Glutamatergic neuron (in vitro differentiated cells): ENCODE measurements around the gene ERICH6B. TPM values are rescaled to one million over a fixed set of nuclear protein-coding genes. Genes with fewer than 3 reads are reported as not detected.

Source experiments
- DNase-seq: peaks from one replicate; pipeline ENCODE4 v3.0.0; 2022
- H3K27ac Mint-ChIP-seq: one replicate; pipeline ENCODE4 v1.8.0; 2020; ENCODE audit warnings: mild to moderate bottlenecking, mixed read lengths, inconsistent platforms; ENCODE audit not compliant: unreplicated experiment
- H3K27me3 Mint-ChIP-seq: one replicate; pipeline ENCODE4 v1.8.0; 2020; ENCODE audit warnings: mild to moderate bottlenecking, moderate library complexity, mixed read lengths, inconsistent platforms; ENCODE audit not compliant: unreplicated experiment
- H3K36me3 Mint-ChIP-seq: one replicate; pipeline ENCODE4 v1.8.0; 2020; ENCODE audit warnings: mild to moderate bottlenecking, mixed read lengths, inconsistent platforms; ENCODE audit not compliant: unreplicated experiment
- H3K4me1 Mint-ChIP-seq: one replicate; pipeline ENCODE4 v1.8.0; 2020; ENCODE audit warnings: mild to moderate bottlenecking, low read depth, mixed read lengths, inconsistent platforms; ENCODE audit not compliant: unreplicated experiment
- H3K4me3 Mint-ChIP-seq: one replicate; pipeline ENCODE4 v1.8.0; 2020; ENCODE audit warnings: mild to moderate bottlenecking, mixed read lengths, inconsistent platforms; ENCODE audit not compliant: unreplicated experiment
- H3K9me3 Mint-ChIP-seq: one replicate; pipeline ENCODE4 v1.8.0; 2020; ENCODE audit warnings: mild to moderate bottlenecking, moderate library complexity, mixed read lengths, inconsistent platforms; ENCODE audit not compliant: unreplicated experiment
- total RNA-seq: library from RNA; stranded (reverse); fragmentation: NEBNext Ultra II Directional; extraction: Animal tissue kit (Norgen Biotek cat#: 25700); gene quantifications from one replicate; pipeline ENCODE4 v1.2.1, GENCODE V29; 2021; ENCODE audit not compliant: unreplicated experiment
- TF ChIP-seq, protein P1 (sequence below): fragments of 200-600 bp; sonication (generic); IDR thresholded peaks from one replicate; pipeline ENCODE4 v1.5.0; 2021; ENCODE audit not compliant: partially characterized antibody, unreplicated experiment

Gene ERICH6B
- total RNA-seq, 1 donor from 2014 or later, result not detected

DNA sequence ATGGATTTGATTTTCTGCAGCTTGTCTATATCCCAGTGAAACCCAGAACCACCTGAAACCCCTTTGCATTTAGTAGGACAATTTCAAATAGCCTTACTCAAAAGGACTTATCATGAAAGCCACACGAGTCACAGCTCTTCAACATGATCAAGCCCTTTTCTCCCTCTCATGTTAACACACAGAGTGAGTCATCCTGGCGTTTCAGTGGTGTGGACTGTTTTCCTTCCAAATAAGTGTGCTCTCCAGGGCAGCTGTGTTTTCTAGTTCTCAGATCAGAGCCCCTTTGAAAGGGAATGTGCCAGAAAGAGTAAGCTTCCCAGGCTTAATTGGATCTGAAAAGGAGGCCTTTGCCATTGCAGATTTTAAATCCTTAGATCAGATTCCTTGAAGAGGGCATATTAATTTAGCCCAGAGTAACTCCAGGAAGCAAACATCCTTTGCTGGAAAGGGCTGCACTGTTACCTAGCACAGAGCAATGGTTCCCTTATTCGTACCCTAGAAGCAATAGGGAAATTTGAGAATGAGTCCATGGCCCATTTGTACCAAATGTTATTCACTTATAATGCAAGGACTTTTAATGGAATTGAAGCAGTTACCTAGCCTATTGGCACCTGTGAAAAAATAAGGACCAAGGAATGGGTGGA is 51.3 kb downstream of the ERICH6B start:
- no peak for DNase-seq
- peaks cover 6% of the 10 kb centered on the region for H3K9me3 Mint-ChIP-seq
- no peak overlapping the region for H3K27ac Mint-ChIP-seq
- H3K4me3 Mint-ChIP-seq, result no peak overlapping the region
- no peaks in the 10 kb centered on the region for H3K27me3 Mint-ChIP-seq
- no peaks in the 10 kb centered on the region for H3K4me1 Mint-ChIP-seq
- peaks cover 16% of the 10 kb centered on the region for H3K36me3 Mint-ChIP-seq
- TF ChIP-seq, protein P1, sequence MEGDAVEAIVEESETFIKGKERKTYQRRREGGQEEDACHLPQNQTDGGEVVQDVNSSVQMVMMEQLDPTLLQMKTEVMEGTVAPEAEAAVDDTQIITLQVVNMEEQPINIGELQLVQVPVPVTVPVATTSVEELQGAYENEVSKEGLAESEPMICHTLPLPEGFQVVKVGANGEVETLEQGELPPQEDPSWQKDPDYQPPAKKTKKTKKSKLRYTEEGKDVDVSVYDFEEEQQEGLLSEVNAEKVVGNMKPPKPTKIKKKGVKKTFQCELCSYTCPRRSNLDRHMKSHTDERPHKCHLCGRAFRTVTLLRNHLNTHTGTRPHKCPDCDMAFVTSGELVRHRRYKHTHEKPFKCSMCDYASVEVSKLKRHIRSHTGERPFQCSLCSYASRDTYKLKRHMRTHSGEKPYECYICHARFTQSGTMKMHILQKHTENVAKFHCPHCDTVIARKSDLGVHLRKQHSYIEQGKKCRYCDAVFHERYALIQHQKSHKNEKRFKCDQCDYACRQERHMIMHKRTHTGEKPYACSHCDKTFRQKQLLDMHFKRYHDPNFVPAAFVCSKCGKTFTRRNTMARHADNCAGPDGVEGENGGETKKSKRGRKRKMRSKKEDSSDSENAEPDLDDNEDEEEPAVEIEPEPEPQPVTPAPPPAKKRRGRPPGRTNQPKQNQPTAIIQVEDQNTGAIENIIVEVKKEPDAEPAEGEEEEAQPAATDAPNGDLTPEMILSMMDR, result no peak

DNA sequence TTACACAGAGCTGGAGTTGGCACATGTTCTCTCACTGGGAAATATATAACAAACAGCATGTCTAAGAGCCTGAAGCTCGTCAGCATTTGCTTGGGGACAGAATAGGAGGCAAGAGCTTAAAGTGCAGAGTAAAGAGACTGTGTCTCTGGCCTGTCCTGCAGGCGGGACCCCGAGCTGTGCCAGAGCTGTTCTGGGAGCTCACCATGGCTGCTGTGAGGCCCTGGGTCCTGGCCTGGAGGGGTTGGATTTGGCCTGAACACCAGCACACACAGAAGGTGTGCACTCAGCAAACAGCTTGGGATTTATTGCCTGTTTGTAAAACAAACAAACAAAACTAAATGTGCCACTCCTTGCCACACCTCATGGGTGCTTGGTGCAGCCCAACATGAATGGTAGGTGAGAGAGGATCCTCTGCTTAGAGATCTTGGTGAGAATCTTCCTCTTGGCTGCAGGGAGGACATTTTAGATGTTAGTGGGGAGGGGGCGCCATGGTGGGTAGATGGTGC is 60.9 kb downstream of the ERICH6B start:
- Mint-ChIP-seq H3K4me3 (no peak overlapping the region), H3K9me3 (peaks cover 4% of the 10 kb centered on the region), H3K36me3 (peaks cover 4% of the 10 kb centered on the region), H3K4me1 (no peaks in the 10 kb centered on the region), H3K27me3 (peaks cover 4% of the 10 kb centered on the region), H3K27ac (no peak overlapping the region)
- TF ChIP-seq, protein P1, result no peak
- no peak for DNase-seq

DNA sequence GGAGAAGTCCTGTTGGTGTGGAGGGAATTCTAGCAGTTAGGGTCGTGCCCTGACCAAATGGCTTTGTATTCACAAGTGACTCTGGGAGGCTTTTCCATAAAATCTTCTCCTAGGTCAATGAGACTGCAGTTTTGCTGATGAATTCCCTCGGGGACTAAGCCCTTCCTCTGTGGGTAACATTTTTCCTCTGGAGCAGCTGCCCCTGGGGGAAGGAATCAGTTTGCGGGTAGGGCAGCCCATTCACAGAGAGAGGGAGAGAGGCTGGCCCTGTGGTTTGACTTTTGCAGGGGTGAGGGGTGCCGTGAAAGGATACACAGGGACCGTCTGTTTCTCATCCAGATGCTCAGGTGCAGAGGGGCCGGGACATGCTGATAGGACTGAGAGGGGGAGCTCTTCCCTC is 67.3 kb downstream of the ERICH6B start:
- Mint-ChIP-seq H3K9me3 (peaks cover 3% of the 10 kb centered on the region), H3K27me3 (peaks cover 1% of the 10 kb centered on the region), H3K36me3 (no peaks in the 10 kb centered on the region), H3K27ac (no peak overlapping the region), H3K4me3 (no peak overlapping the region), H3K4me1 (peaks cover 7% of the 10 kb centered on the region)
- no peak for DNase-seq
- TF ChIP-seq, protein P1, result no peak

DNA sequence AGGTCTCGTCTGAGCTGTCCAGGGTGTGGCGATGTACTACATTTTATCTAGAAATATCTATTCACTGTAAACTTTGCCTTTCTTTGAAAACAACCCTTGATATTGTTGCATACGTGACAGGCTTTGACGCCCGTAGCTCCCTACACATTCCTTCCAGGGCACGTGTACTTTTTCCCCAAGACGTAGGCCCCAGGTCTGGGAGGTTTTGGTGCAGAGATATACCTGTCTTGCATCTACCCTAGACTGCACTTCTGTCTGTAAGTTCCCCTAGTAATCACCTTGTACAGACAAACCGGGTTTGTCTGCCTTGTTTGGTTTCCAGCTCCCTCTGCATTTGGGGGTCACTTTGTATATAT is 69.2 kb downstream of the ERICH6B start:
- no peak for DNase-seq
- Mint-ChIP-seq H3K36me3 (no peaks in the 10 kb centered on the region), H3K27ac (no peak overlapping the region), H3K9me3 (peaks cover 8% of the 10 kb centered on the region), H3K27me3 (peaks cover 3% of the 10 kb centered on the region), H3K4me3 (no peak overlapping the region), H3K4me1 (peaks cover 21% of the 10 kb centered on the region)
- TF ChIP-seq, protein P1, result no peak

DNA sequence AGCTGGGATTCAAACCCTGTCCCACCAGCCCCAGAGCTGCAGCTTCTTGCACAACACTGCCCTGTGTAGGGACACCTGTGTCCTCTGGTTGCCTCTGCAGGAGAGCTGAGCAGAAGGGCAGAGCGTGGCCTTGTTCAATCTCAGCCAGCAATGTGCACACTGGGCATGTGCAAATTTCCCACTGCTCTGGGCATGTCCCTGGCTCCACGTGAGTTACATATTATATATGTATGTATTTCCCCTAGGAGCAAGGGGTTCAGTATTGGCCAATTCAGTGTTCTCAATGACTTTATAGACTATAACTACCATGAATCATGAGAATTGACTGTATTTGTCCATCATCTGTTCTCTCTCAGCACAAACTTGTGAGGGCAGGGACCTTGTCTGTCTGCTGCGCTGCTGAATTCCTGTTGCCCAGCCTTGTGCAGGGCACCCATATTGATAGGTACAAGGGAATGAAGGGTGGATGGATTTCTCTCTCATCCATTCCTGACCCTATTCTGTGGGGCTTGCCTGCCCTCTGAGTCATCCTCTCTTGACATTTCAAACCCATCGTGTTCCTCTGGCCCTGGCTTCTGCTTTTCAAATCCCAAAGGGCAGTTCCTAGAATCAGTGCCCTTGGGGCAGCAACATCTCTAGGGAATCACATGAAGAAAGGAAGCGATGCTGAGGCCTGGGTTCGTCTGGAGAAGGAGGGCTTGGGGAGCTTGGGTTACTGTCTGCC is 69.7 kb downstream of the ERICH6B start:
- peaks cover 21% of the 10 kb centered on the region for H3K4me1 Mint-ChIP-seq
- DNase-seq, result no peak
- TF ChIP-seq, protein P1, result no peak
- H3K4me3 Mint-ChIP-seq, result no peak overlapping the region
- H3K27me3 Mint-ChIP-seq, result peaks cover 3% of the 10 kb centered on the region
- no peaks in the 10 kb centered on the region for H3K36me3 Mint-ChIP-seq
- no peak overlapping the region for H3K27ac Mint-ChIP-seq
- peaks cover 8% of the 10 kb centered on the region for H3K9me3 Mint-ChIP-seq
